CD14-positive monocyte (primary cell): ENCODE measurements around the gene CPAMD8. TPM values are rescaled to one million over a fixed set of nuclear protein-coding genes. Genes with fewer than 3 reads are reported as not detected.

Experiments used
- DNase-seq, 3 donors: peaks; one replicate each; pipeline ENCODE4 v3.0.0-alpha.2; 2011 to 2022
- H2AFZ ChIP-seq: 2 replicates; pipeline ENCODE4 v1.6.0; 2012; ENCODE audit warnings: mild to moderate bottlenecking, low read depth, low read length, inconsistent platforms; ENCODE audit not compliant: insufficient read depth, poor library complexity, severe bottlenecking
- H3K27ac ChIP-seq, 2 donors: 1 replicate in 1 of 2; 2 replicates in 1 of 2; pipeline ENCODE4 v1.5.1; 2012 to 2013; ENCODE audit warnings: low read length in 2 of 2, control low read depth in 1 of 2, inconsistent platforms in 1 of 2, low read depth in 1 of 2, mild to moderate bottlenecking in 1 of 2
- H3K27me3 ChIP-seq, 2 donors: one replicate each; pipeline versions ENCODE4 v1.6.0 to v1.6.1; 2011 to 2013; ENCODE audit warnings: low read length in 2 of 2; ENCODE audit not compliant: control insufficient read depth in 2 of 2, insufficient read depth in 2 of 2
- H3K36me3 ChIP-seq, 2 donors: replicated peaks in 1 of 2; 1 replicate in 1 of 2; 2 replicates in 1 of 2; pipeline versions ENCODE4 v1.5.1 to v1.6.1; 2012 to 2013; ENCODE audit warnings: low read length in 2 of 2, control low read depth in 1 of 2, inconsistent platforms in 1 of 2, mild to moderate bottlenecking in 1 of 2; ENCODE audit not compliant: insufficient read depth in 2 of 2, control insufficient read depth in 1 of 2
- H3K4me1 ChIP-seq, 2 donors: 1 replicate in 1 of 2; 2 replicates in 1 of 2; pipeline versions ENCODE4 v1.5.1 to v1.6.1; 2012 to 2013; ENCODE audit warnings: low read length in 2 of 2, control low read depth in 1 of 2, inconsistent platforms in 1 of 2, mild to moderate bottlenecking in 1 of 2, moderate library complexity in 1 of 2; ENCODE audit not compliant: insufficient read depth in 2 of 2, control insufficient read depth in 1 of 2
- H3K4me2 ChIP-seq: replicated peaks from 2 replicates; pipeline ENCODE3; 2012; ENCODE audit warnings: low read length, moderate library complexity, mild to moderate bottlenecking; ENCODE audit not compliant: poor library complexity, severe bottlenecking; ENCODE audit errors: extremely low read depth
- H3K4me3 ChIP-seq, 3 experiments: fragments of 200-600 bp in 1 of 3; sonication (generic) in 1 of 3; replicated peaks in 1 of 3; 1 replicate in 2 of 3; 2 replicates in 1 of 3; pipeline ENCODE4 v1.5.1; 2011 to 2013; ENCODE audit warnings: low read length in 3 of 3, mild to moderate bottlenecking in 3 of 3, control low read depth in 2 of 3, low read depth in 2 of 3, inconsistent platforms in 1 of 3, moderate library complexity in 1 of 3
- H3K79me2 ChIP-seq: 2 replicates; pipeline ENCODE4 v1.6.0; 2012; ENCODE audit warnings: mild to moderate bottlenecking, control low read depth, inconsistent platforms, low read length, moderate library complexity; ENCODE audit not compliant: insufficient read depth
- H3K9ac ChIP-seq: 2 replicates; pipeline ENCODE4 v1.6.0; 2017; ENCODE audit warnings: low read length, mild to moderate bottlenecking; ENCODE audit not compliant: insufficient read depth, poor library complexity, severe bottlenecking
- H3K9me3 ChIP-seq, 2 donors: replicated peaks in 1 of 2; 1 replicate in 1 of 2; 2 replicates in 1 of 2; pipeline versions ENCODE4 v1.5.1 to v1.6.1; 2012 to 2013; ENCODE audit warnings: low read length in 2 of 2, control low read depth in 1 of 2; ENCODE audit not compliant: control insufficient read depth in 1 of 2, insufficient read depth in 1 of 2
- H4K20me1 ChIP-seq: 2 replicates; pipeline ENCODE4 v1.6.0; 2012; ENCODE audit warnings: mild to moderate bottlenecking, low read length, control low read depth, moderate library complexity; ENCODE audit not compliant: insufficient read depth
- H3K27ac Mint-ChIP-seq, 7 donors: one replicate each; pipeline ENCODE4 v1.8.0; 2020; ENCODE audit warnings: mild to moderate bottlenecking in 7 of 7, mixed read lengths in 7 of 7, moderate library complexity in 6 of 7, inconsistent platforms in 2 of 7
- H3K27me3 Mint-ChIP-seq, 3 donors: one replicate each; pipeline ENCODE4 v1.8.0; 2021 to 2022; ENCODE audit warnings: low read depth in 3 of 3, mild to moderate bottlenecking in 3 of 3, mixed read lengths in 3 of 3, moderate library complexity in 3 of 3, inconsistent platforms in 1 of 3
- H3K36me3 Mint-ChIP-seq, 2 donors: one replicate each; pipeline ENCODE4 v1.8.0; 2020; ENCODE audit warnings: mixed read lengths in 2 of 2, inconsistent platforms in 1 of 2, mild to moderate bottlenecking in 1 of 2
- H3K4me1 Mint-ChIP-seq: one replicate; pipeline ENCODE4 v1.8.0; 2020; ENCODE audit warnings: mild to moderate bottlenecking, mixed read lengths
- H3K4me3 Mint-ChIP-seq, 2 donors: one replicate each; pipeline ENCODE4 v1.8.0; 2020; ENCODE audit warnings: mild to moderate bottlenecking in 2 of 2, mixed read lengths in 2 of 2, moderate library complexity in 1 of 2
- H3K9me3 Mint-ChIP-seq, 7 donors: one replicate each; pipeline ENCODE4 v1.8.0; 2020 to 2022; ENCODE audit warnings: mixed read lengths in 7 of 7, mild to moderate bottlenecking in 6 of 7, moderate library complexity in 6 of 7, inconsistent platforms in 2 of 7
- WGBS: methylation state at CpG from one replicate; pipeline ENCODE4 v1.1.5; 2013; ENCODE audit warnings: missing lambda C conversion rate; ENCODE audit not compliant: insufficient coverage; 5-methylcytosine and 5-hydroxymethylcytosine counted together
- intact Hi-C, 2 donors: fragments of 100-400 bp; cut with micrococcal nuclease; formaldehyde crosslinking; loops; one replicate each; pipeline versions ENCODE4 v1.15.0 to v1.15.1; 2023
- polyA plus RNA-seq, 3 donors: library from polyadenylated mRNA; depleted of rRNA in 1 of 3; unstranded in 2 of 3; stranded (reverse) in 1 of 3; fragments of 300-500 nt in 2 of 3; fragments of >200 nt in 1 of 3; fragmentation: Illumina TruSeq in 2 of 3; gene quantifications; 1 replicate in 2 of 3; 2 replicates in 1 of 3; pipeline ENCODE4 v1.2.3, GENCODE V29; 2012 to 2021
- TF ChIP-seq, protein P1 (sequence below): fragments of 200-600 bp; IDR thresholded peaks from one replicate; pipeline ENCODE4 v1.8.0; 2022; ENCODE audit warnings: antibody characterized with exemption, mild to moderate bottlenecking

Gene CPAMD8
- polyA plus RNA-seq, 3 donors: 5.1 to 53.4 (median 5.4) TPM

DNA sequence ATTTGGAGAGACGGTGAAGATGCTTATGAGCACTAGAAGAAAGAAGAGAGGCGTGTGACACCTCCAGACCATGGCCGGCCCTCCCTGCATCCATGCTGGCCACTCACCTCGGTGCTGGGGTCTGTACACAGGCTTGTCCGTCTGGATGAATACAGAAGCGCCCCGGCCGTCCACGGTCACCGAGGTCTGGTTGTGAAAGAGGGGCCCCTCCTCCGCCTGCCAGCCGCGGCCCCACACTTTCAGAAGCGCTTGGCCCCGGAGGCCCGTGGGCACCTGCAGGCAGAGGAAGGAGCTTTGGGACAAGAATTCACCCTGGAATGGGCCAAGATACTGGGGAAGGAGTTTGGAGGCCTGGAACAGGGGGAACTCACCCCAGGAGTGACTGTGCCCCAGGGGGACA lies 15.1 kb downstream of the CPAMD8 start:
- DNase-seq: no peak
- TF ChIP-seq, protein P1, sequence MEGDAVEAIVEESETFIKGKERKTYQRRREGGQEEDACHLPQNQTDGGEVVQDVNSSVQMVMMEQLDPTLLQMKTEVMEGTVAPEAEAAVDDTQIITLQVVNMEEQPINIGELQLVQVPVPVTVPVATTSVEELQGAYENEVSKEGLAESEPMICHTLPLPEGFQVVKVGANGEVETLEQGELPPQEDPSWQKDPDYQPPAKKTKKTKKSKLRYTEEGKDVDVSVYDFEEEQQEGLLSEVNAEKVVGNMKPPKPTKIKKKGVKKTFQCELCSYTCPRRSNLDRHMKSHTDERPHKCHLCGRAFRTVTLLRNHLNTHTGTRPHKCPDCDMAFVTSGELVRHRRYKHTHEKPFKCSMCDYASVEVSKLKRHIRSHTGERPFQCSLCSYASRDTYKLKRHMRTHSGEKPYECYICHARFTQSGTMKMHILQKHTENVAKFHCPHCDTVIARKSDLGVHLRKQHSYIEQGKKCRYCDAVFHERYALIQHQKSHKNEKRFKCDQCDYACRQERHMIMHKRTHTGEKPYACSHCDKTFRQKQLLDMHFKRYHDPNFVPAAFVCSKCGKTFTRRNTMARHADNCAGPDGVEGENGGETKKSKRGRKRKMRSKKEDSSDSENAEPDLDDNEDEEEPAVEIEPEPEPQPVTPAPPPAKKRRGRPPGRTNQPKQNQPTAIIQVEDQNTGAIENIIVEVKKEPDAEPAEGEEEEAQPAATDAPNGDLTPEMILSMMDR: no peak
- H3K36me3 ChIP-seq: no peaks in the 10 kb centered on the region
- H2AFZ ChIP-seq: no peak overlapping the region
- H3K4me3 Mint-ChIP-seq: no peak overlapping the region
- H3K79me2 ChIP-seq: no peaks in the 10 kb centered on the region
- 88% methylated on average over 14 of the region's 16 CpGs for WGBS
- H3K4me1 Mint-ChIP-seq: peaks cover 27% of the 10 kb centered on the region
- H3K4me1 ChIP-seq: peaks cover 26 to 40% of the 10 kb centered on the region in 2 donors
- H3K9me3 ChIP-seq: no peaks in the 10 kb centered on the region
- H3K27ac Mint-ChIP-seq: no peak overlapping the region
- H3K4me3 ChIP-seq: no peak overlapping the region
- H3K27ac ChIP-seq: no peak overlapping the region
- H3K9ac ChIP-seq: no peak overlapping the region
- H3K36me3 Mint-ChIP-seq: no peaks in the 10 kb centered on the region
- intact Hi-C loops: no loop called here
- H3K27me3 Mint-ChIP-seq: peaks cover 10 to 14% (median 12%) of the 10 kb centered on the region in 3 donors
- no peaks in the 10 kb centered on the region for H3K27me3 ChIP-seq
- H3K9me3 Mint-ChIP-seq: peaks cover 0 to 6% (median 0%) of the 10 kb centered on the region in 7 donors
- no peak overlapping the region for H3K4me2 ChIP-seq
- H4K20me1 ChIP-seq: no peaks in the 10 kb centered on the region

DNA sequence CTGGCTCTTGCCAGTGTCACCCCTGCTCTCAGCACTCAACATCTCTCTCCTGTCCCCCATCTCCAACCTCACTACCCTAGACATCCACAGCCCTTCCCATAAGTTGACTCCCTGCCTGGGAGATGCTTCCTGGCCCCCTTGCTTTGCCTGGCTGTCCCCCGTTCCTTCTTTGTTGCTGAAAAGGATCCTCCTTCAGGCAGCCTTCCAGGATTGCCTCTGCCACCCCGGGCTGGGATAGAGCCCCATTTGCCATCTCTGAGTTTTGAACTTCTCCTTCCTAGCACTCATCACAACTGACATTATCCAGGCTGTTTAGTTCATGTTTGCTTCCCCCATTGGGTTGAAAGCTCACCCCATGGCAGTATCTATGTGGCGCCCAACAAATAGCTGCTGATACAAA lies 20.0 kb downstream of the CPAMD8 start:
- Histone ChIP-seq H3K9ac (no peak overlapping the region), H3K27ac (no peak overlapping the region), H3K4me1 (peaks cover 32 to 51% of the 10 kb centered on the region in 2 donors), H3K36me3 (no peaks in the 10 kb centered on the region), H4K20me1 (no peaks in the 10 kb centered on the region), H3K4me2 (no peak overlapping the region), H3K9me3 (no peaks in the 10 kb centered on the region), H2AFZ (no peak overlapping the region), H3K27me3 (no peaks in the 10 kb centered on the region), H3K79me2 (no peaks in the 10 kb centered on the region), H3K4me3 (no peak overlapping the region)
- Mint-ChIP-seq H3K4me1 (peaks cover 36% of the 10 kb centered on the region), H3K36me3 (peaks cover 0 to 3% of the 10 kb centered on the region in 2 donors), H3K9me3 (peaks cover 0 to 7% (median 0%) of the 10 kb centered on the region in 7 donors), H3K4me3 (peak overlapping the region in 1 of 2 donors; percentile 40), H3K27me3 (peaks cover 10 to 24% (median 11%) of the 10 kb centered on the region in 3 donors), H3K27ac (peak overlapping the region in 1 of 7 donors; percentile 50)
- TF ChIP-seq, protein P1: no peak
- intact Hi-C loops: no loop called here
- DNase-seq: no peak
- 100% methylated on average over 3 of the region's 3 CpGs for WGBS
